GM04504 (cell line): ENCODE measurements around the gene AKAP8.
A peak's percentile ranks its signal among the peaks of the same experiment; 100 is the strongest.
"Not testable (repeated sequence)": the region's sequence is repeated elsewhere in the genome, so short reads cannot be mapped to it uniquely, and the experiment has no call there.

Experiments
- DNase-seq: peaks from one replicate; pipeline ENCODE4 v3.0.0-alpha.2; 2012; ENCODE audit warnings: low read depth

Gene AKAP8

DNA sequence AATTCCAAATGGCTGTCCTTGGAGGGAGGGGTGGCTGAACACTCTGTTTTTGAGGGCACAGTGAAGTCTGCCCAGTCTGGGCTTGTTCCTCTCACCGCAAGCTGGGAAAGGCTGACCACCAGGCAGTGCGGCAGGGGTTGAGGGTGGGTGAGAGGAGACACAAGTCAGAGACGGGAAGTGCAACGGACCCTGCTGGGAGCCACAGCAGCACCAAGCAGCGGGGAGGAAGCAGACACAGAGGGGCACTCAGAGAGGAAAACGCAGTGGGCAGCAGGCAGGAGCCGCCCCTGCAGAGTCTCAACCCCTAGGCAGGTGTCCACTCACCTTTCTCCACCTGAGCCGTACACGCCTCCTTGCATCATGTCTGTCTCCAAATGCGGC, 23.6 kb upstream of the AKAP8 start:
- no peak for DNase-seq

DNA sequence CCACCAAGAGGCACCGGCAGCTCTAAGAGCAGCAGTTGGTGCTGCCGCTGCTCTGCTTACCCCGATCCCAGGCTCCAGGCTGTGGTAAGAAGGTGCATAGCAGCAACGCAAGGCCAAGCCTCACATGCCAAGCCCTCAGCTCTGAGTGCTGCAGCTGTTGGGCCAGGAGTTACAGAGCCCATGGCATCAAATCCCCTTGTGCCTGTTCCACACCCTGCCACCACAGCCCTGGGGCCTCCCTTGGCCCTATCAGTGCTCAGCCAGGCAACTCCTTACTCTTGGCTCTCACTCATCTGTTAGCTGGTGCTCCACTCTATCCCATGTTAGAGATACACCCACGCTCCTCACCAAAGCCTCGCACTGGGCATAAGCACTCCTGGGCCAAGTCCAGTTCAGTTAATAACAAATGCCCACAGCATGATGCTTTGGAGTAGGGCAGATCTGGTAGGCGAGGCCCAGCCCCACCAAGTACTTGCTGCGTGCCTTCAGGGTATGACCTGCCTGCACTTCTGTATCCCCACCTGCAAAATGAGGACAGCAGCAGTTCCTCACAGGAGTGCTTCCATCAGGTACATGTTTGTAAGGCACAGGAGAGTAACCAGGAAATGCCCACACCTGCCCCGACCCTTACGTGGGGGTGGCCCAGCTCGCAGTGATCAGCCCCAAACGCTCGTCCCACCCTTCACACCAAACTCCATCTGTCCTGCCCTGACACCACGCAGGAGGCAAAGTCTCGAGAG, 23.0 kb upstream of the AKAP8 start:
- DNase-seq = no peak

DNA sequence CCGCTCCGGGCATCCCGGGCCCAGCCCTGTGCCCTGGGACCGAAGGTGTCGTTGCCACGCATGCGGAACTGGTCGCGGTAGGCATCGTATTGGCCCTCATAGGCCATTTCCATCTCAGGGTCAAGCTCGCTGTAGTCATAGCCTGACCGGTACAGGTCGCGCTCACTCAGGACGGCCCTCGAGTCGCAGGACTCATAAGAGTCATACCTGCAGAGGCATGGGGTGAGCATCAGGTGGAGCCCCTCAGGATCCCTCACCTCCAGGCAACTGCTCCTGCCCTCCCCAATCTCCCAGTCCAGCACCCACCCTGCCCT, 21.8 kb upstream of the AKAP8 start:
- no peak for DNase-seq

DNA sequence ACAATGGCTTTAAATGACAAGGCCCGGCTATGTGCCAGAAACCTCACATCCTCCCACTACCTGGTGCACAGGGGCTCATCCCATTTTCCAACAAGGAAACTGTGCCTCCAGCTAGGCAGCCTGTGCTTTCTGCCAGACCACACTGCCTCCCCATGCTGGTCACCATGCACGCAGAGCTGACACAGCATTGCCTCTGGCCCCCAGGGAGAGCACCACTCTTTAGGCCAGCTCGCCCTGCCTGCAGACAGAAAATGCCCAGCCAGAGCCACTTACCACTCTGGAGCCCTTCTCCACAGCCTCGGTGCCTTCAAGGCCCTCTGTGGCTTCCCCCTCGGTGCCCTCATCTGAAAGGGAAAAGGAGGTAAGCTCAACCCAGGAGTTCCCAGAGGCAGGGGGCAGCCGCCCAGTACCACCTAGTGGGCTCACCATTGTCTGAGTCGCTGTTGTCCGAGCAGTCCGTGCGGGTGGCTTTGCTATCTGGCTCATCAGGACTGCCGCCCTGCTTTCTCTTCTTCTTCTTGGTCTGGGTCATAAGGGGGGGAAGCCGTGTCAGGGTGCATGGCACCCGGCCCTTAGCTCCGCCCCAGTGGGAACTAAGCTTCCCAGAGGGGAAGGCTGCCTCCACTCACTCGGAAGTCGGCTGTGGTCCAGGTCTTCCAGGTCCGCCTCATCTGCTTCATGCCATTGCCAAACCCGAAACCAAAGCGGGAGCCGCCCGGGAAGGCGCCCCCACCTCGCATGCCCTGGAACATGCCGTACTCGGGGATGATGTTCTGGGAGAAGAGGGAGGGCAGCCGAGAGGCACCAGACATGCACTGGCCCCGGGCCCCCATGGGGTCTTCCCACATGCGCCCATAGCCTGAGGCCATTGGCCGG, 21.2 kb upstream of the AKAP8 start:
- DNase-seq = no peak

DNA sequence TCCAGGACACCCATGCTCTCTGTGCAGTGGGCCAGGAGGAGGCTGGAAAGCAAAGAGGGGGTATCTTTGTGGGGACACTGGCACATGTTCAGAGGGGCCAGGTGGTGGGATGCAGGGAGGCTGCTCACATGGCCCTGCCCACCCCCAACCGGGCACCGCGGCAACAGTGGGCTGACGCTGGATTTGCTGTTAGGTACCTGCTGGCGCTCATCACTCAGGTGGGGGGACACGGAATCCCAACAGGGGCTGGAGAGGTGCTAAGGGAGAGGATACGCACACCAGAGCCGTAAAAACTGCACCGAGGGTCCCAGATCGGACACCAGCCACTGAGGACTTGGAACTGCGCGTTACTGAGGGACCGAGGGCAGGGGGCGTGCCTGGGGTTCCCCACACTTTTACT, 20.0 kb upstream of the AKAP8 start:
- DNase-seq = no peak

DNA sequence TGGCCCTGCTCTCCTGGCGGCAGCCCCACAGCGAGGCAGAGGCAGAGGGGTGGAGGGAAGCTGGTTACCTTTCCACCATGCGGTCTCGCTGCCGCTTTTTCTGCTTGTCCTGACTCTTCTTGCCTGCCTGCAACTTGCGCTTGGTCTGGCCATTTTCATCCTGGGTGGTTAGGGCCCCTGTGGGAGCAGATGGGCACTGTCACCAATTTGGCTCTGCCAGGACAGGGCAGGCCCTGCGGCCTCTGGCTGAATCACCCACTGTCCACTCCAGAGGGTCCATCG, 19.6 kb upstream of the AKAP8 start:
- DNase-seq = no peak

DNA sequence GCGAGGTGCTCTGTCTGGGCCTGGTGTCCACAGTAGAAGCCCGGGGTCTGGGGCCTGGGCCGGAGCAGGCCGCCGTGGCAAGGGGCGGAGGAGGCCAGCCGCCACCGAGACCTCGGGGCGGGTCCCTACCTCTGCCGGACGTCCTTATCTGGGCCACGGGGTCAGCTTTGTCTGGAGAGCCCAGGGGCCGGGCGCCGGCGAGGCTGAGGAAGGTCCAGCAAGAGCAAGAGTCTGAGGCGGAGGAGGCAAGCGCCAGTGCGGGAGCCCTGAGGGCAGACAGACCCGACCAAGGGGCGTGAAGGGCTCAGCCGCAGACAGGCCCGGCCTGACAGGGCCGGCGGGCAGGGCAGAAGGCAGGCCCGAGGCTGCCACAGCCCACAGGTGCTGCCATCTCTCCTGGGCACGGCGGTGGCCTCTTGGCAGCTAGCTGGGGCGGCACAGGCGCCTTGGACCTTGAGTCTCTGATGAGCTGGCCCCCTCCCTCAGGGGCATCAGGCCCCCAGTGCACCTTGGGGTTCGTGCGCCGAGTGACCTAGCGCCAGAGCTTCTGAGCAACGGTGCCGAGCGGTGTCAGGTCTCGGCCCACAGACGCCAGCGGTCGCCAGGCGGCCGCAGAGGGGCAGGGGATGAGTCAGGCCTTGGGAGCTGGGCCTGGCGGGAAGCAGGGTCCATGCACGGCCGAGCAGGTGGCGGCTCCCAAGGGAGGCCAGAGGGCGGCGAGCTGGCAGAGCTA, 19.1 kb upstream of the AKAP8 start:
- no peak for DNase-seq

DNA sequence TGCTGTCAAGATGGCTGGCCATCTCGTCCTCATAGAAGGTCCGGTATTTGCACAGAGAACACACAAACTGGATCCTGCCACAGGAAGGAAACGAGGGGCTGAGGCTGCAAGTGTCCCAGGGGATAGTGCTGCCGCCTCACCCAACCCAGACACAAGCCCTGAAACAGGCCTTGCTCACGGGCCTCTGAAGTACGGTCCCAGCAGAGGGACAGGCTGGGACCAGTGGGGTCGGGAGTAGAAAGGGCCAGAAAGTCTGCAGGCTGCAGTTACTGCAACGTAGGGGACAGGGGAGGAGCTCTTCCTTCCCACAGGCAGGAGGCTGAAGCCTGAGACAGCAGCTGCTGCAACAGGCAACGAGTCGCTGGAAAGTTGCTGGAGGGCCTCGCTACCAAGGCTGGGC, 18.2 kb upstream of the AKAP8 start:
- DNase-seq = no peak

DNA sequence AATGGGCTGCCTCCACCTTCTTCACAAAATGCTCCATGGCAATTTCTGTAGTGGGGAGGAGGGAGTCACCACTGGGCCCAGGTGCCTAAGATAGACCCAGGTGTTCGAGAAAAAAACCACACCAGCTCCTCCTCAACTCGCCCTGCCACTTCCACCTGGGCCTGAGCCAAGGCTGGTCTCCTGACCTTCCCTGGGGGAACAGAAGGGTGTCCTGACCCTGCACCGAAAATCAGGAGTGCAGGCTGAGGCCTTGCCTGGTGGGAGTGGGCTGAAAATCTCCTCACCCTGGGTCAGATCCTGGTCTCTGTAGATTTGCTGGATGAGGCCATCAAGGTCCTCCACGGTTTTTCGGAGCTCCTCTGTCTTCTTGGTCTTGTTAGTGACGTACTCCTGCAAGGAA, 17.6 kb upstream of the AKAP8 start:
- DNase-seq = no peak

DNA sequence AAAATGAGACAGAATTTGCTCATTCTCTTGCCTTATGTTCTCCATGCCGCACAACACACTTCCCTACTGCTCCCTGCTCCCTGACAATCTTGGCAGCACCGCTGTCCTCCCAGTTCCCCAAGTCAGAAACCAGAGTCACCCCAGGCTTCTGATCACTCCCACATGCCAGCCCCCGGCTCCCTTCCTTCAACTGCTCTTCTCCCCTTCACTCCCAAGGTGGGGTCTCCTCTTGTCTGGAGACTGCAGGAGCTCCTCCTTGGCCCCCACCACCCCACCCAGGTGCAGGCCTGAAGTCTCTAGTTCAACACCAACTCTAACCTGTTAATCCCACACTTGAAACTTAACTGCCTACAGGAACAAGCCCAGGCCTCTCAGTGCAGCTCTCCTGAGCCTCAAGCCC, 16.8 kb upstream of the AKAP8 start:
- no peak for DNase-seq

DNA sequence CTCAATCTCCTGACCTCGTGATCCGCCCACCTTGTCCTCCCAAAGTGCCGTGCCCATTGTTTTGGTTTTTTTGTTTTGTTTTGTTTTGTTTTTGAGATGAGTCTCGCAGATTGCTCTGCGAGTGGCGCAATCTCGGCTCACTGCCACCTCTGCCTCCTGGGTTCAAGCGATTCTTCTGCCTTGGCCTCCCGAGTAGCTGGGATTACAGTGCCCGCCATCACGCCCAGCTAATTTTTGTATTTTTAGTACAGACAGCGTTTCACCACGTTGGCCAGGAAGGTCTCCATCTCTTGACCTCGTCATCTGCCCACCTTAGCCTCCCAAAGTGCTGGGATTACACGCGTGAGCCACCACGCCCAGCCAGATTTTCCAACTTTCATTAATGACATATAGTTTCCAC, 15.7 kb upstream of the AKAP8 start:
- DNase-seq = not testable (repeated sequence)

DNA sequence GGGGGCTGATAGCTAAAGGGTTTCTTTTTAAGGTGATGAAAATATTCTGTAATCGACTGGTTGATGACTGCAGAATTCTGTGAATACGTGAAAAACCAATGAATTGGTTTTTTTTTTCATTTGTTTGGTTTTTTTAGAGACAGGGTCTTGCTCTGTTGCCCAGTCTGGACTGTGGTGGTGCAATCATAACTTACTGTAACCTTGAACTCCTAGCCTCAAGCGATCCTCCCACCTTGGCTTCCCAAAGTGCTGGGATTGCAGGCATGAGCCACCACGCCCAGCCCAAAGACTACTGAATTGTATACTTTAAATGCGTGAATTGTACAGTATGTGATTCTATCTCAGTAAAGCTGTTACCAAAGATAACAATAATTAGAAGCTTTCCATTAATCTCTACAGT, 14.8 kb upstream of the AKAP8 start:
- no peak for DNase-seq

DNA sequence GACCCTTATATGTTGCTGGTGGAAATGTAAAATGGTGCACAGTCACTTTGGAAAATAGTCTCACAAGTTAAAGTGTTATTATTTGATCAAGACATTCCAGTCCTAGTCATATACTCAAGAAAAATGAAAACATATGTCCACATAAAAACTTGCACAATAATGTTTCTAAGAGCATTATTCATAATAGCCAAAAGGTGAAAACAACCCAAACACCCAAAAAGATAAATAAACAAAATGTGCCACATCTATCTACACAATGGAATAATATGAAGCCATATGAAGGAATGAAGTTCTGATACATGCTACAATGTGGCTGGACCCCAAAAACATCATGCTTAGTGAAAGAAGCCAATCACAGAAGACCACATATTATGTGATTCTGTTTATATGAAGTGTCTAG, 14.4 kb upstream of the AKAP8 start:
- peak; percentile 4 for DNase-seq

DNA sequence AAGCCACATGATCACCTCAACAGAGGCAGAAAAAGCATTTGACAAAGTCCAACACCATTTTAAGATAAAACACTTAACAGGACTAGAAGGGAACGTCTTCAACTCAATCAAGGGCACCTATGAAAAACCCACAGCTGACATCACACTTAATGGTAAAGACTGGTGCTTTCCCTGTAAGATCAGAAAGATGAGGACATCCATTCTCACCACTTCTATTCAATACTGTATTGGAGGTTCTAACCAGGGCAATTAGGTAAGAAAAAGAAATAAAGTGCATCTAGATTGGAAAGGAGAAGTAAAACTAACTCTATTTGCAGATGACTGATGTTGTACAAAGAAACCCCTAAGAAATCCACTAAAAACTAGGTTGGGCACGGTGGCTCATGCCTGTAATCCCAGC, 11.2 kb upstream of the AKAP8 start:
- DNase-seq = no peak

DNA sequence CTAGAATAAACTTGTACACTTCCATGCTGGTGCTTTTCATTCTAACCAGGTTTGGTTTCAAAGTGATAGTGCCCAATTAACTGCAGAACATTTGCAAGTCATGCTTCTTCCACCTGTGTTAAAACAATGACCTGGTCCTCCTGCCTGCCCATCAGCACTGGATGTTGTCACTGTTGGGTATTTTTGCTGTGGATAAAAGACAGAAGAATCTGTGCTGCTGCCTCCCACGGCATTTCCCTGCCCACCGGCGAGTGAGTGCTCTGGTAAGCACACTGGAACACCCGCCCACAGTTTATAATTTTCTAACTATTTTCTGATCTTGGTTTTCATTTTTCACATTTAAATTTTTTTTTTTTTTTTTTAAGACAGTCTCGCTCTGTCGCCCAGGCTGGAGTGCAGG, 2.3 kb upstream of the AKAP8 start:
- DNase-seq = no peak

DNA sequence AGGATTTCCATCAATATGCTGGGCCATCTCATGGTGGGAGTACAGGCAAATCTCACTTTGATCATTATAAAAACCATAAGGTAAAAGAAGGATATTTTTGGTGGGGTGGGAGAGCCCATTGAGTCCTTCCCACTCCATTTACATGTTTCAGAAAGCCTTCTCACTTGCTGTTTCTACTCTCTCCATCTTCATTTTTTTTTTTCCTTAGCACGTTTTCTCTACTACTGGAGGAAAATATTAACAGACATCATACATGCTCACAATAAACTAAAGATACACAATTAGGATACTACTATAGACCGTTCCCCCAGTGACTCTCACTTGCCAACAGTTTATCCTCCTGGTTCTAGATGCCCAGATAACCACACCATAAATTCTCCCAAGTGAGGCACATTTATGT, 1.8 kb upstream of the AKAP8 start:
- no peak for DNase-seq

DNA sequence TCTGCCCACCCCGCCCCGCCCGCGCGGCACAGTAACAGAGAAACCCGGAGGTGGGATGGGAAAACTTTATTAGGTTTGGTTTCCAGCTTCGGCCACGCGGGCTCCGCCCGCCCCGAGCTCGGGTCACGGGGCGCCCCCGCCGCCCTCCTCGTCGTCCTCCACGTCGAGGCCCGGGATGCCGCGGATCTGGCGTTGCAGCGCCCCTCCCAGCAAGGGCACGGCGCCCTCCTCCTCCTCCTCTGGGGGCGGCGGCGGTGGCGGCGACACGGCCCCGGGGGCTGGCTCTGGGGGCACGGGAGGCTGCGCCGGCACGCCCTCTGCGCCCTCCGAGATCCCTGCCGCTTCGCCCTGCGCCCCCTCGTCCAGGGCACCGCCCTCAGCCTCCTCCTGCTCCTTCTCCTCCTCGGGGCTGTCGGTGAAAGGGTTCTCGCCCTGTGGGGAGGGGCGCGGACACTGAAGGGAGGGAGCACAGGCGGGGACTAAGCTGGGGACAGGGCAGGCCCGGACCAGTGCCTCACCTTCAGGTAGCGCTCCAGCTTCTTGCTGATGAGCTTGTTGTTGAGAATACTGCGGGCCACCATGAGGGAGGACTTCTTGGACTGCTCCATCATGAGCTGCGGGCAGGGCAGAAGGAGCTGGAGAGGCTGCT, 536 bp upstream of the AKAP8 start:
- DNase-seq = no peak

DNA sequence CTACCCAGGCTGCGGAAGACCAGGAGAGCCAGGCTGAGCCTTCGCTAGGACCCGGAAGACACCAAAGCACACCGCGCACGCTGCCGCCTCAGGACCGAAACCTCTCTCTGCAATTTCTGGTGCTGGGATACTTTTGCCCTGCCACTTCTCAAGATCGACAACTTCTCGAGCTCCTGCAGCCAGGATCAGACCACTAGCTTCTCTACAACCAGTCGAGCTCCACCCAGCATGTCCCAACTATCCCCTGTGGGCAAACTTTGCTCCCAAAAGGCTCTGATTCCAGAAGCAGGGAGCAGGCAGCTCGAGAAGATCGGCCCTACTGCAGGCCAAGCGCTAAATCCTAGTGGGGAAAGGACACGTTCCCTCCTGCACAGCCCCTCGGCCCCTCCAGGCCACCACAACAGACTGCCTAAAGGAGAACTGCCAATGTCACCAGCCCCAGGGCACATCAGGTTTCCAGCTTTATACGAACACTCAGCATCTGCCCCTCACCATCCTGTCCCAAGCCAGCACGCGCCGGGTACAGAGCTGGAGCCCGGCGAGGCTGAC, 979 bp downstream of the AKAP8 start:
- no peak for DNase-seq

DNA sequence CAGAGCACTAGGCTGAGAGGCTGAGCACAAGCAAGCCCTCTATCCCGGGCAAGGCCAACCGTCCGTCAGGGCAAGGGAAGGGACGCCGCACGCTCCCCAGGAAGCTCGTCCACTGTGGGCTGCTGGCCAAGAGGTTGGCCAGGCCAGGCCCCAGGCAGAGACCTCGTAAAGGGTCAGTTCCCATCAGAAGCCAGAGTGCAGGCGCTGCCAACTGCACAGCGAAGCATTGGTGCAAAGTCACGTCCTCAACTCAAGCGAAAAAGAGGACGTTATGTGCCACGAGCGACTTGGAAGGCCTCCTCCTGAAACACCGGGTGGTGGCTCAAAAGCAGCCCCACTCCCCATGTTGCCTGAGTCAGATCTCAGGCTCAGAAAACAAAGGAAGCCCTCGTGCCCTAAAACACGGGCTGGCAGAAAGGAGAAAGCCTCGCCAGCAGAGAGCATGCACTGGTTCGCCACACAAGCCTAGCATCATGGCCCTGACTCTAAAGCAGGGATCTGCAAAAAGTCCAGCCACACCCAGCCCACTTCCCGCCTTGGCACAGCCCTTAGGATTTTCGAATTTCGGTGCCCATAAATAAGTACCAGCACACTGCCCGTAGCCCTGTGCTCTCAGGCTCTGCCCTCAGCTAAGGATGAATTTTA, 4.7 kb downstream of the AKAP8 start:
- no peak for DNase-seq

DNA sequence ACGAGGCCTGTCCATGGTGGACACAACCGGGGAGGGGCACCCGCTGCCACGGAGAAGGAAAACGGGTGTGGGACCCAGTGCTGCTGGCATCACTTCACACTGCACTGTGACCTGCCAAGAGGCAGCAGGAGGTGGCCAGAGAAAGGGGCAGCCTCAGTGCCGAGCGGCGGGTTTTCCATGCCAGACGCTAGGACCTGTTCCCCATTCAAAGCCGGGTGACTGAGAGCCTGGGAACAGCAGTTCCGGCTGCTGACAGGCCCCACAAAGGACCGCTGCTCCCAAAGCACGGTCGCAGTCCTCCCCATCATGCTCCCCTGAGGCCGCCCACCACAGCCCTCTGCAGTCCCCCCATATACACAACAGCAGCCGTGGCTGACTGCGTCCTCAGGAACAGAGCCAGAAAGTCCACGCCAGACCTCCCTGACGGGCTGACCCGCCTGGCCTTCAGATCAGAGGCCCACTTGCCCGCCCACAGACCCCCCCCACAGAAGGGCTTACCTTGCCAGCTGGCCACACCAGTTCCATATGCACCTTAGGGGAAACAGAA, 5.4 kb downstream of the AKAP8 start:
- no peak for DNase-seq

DNA sequence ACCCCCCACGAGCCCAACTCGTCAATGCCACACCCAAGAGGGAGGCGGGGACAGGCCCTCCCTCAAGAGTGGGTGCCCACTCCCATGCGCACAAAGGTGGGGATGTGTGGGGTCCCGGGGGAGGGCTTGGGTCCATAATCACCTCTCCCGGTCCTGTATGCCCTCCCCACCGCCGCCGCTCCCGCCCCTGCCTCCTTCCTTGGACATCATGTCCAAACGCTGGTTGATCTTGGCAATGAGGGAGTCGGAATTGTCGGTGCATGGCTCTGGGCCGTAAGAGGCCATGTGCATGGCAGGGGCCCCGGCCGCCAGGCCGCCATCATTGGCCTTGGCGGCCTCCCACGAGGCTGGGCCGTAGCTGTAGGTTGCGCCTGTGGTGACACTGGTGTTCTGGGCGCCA, 5.9 kb downstream of the AKAP8 start:
- DNase-seq = no peak

DNA sequence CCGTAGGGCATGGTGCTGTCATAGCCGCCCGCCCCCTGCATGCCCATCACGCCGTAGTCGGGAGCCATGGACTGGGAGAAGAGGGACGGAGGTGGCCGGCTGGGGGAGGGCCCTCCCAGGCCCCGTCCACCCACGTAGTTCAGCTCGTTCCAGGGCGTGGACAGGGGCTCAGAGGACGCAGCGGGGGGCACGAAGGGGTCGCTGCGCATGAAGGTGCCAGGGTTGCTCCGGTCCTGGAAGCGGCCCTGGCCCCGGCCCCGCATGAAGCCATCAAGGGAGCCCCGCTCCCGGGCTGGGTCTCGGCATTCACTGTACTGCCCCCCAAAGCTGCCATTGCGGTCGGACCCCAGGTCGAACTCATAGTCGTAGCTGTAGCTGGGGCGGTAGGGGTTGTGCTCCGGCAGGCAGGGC, 6.7 kb downstream of the AKAP8 start:
- DNase-seq = no peak
